Mesenchymal stem cell (in vitro differentiated cells and primary cell): ENCODE measurements around the gene ATG7.

Experiments used
- DNase-seq: peaks from one replicate; pipeline ENCODE4 v3.0.0-alpha.2; 2013
- H2AFZ ChIP-seq: one replicate; pipeline ENCODE4 v1.6.1; 2013; ENCODE audit warnings: low read depth, mild to moderate bottlenecking, control low read depth, inconsistent platforms, low read length, moderate library complexity
- H2AK5ac ChIP-seq: 2 replicates; pipeline ENCODE4 v1.6.1; 2013; ENCODE audit warnings: low read length, moderate library complexity, mild to moderate bottlenecking, inconsistent platforms; ENCODE audit not compliant: severe bottlenecking
- H2BK120ac ChIP-seq: one replicate; pipeline ENCODE4 v1.6.1; 2013; ENCODE audit warnings: low read depth, mild to moderate bottlenecking, inconsistent platforms, low read length, moderate library complexity
- H2BK12ac ChIP-seq, 2 experiments: one replicate each; pipeline ENCODE4 v1.6.1; 2013; ENCODE audit warnings: inconsistent platforms in 2 of 2, low read length in 2 of 2, mild to moderate bottlenecking in 2 of 2, moderate library complexity in 2 of 2, control low read depth in 1 of 2
- H2BK15ac ChIP-seq: one replicate; pipeline ENCODE4 v1.6.1; 2013; ENCODE audit warnings: mild to moderate bottlenecking, low read depth, inconsistent platforms; ENCODE audit not compliant: poor library complexity, severe bottlenecking
- H2BK5ac ChIP-seq: 2 replicates; pipeline ENCODE4 v1.6.1; 2013; ENCODE audit warnings: low read depth, mild to moderate bottlenecking, low read length, control low read depth, inconsistent platforms; ENCODE audit not compliant: poor library complexity, severe bottlenecking
- H3K14ac ChIP-seq, 2 experiments: one replicate each; pipeline ENCODE4 v1.6.1; 2013; ENCODE audit warnings: inconsistent platforms in 2 of 2, low read length in 2 of 2, control low read depth in 1 of 2, mild to moderate bottlenecking in 1 of 2, moderate library complexity in 1 of 2
- H3K18ac ChIP-seq, 2 experiments: one replicate each; pipeline ENCODE4 v1.6.1; 2013; ENCODE audit warnings: inconsistent platforms in 2 of 2, low read length in 2 of 2, control low read depth in 1 of 2, low read depth in 1 of 2, mild to moderate bottlenecking in 1 of 2
- H3K23ac ChIP-seq, 2 experiments: one replicate each; pipeline ENCODE4 v1.6.1; 2013; ENCODE audit warnings: inconsistent platforms in 2 of 2, low read length in 2 of 2, mild to moderate bottlenecking in 2 of 2, moderate library complexity in 2 of 2, control low read depth in 1 of 2
- H3K27ac ChIP-seq: 2 replicates; pipeline ENCODE4 v1.5.1; 2013; ENCODE audit warnings: mild to moderate bottlenecking, moderate library complexity, low read length, control low read depth, inconsistent platforms; ENCODE audit not compliant: poor library complexity, severe bottlenecking
- H3K27me3 ChIP-seq, 2 experiments: 2 replicates each; pipeline versions ENCODE4 v1.6.1 to v1.7.0; 2013; ENCODE audit warnings: low read length in 2 of 2, mild to moderate bottlenecking in 2 of 2, moderate library complexity in 2 of 2, control low read depth in 1 of 2, inconsistent platforms in 1 of 2; ENCODE audit not compliant: control insufficient read depth in 1 of 2, insufficient read depth in 1 of 2
- H3K36me3 ChIP-seq, 2 experiments: 2 replicates each; pipeline versions ENCODE4 v1.6.1 to v1.7.0; 2013; ENCODE audit warnings: low read length in 2 of 2, control low read depth in 1 of 2, inconsistent platforms in 1 of 2, low read depth in 1 of 2, mild to moderate bottlenecking in 1 of 2; ENCODE audit not compliant: insufficient read depth in 2 of 2, control insufficient read depth in 1 of 2
- H3K4ac ChIP-seq, 2 experiments: one replicate each; pipeline ENCODE4 v1.6.1; 2013; ENCODE audit warnings: inconsistent platforms in 2 of 2, low read length in 2 of 2, mild to moderate bottlenecking in 2 of 2, moderate library complexity in 2 of 2, control low read depth in 1 of 2, low read depth in 1 of 2
- H3K4me1 ChIP-seq: 2 replicates; pipeline ENCODE4 v1.6.1; 2013; ENCODE audit warnings: low read depth, low read length, control low read depth; ENCODE audit not compliant: control insufficient read depth, insufficient read depth
- H3K4me2 ChIP-seq: 2 replicates; pipeline ENCODE4 v1.6.1; 2013; ENCODE audit warnings: low read length, mild to moderate bottlenecking, inconsistent platforms; ENCODE audit not compliant: poor library complexity, severe bottlenecking
- H3K4me3 ChIP-seq, 2 experiments: 2 replicates each; pipeline versions ENCODE4 v1.5.1 to v1.7.0; 2013; ENCODE audit warnings: low read length in 2 of 2, mild to moderate bottlenecking in 2 of 2, control low read depth in 1 of 2, low read depth in 1 of 2; ENCODE audit not compliant: insufficient read depth in 1 of 2
- H3K79me1 ChIP-seq: replicated peaks from 2 replicates; pipeline ENCODE4 v1.6.1; 2013; ENCODE audit warnings: mild to moderate bottlenecking, control low read depth, low read length, inconsistent platforms; ENCODE audit not compliant: poor library complexity, severe bottlenecking
- H3K9ac ChIP-seq: 2 replicates; pipeline ENCODE4 v1.7.0; 2013; ENCODE audit warnings: mild to moderate bottlenecking, low read length, moderate library complexity
- H3K9me3 ChIP-seq: 2 replicates; pipeline ENCODE4 v1.7.0; 2013; ENCODE audit warnings: mild to moderate bottlenecking, low read length; ENCODE audit not compliant: control insufficient read depth
- H4K8ac ChIP-seq: one replicate; pipeline ENCODE4 v1.6.1; 2013; ENCODE audit warnings: inconsistent platforms, mild to moderate bottlenecking, low read length, moderate library complexity
- H4K91ac ChIP-seq: one replicate; pipeline ENCODE4 v1.6.1; 2013; ENCODE audit warnings: mild to moderate bottlenecking, low read length, inconsistent platforms
- WGBS: methylation state at CpG from one replicate; pipeline ENCODE4 v1.1.7; 2013; ENCODE audit warnings: mixed read lengths; 5-methylcytosine and 5-hydroxymethylcytosine counted together

Gene ATG7

GRCh38 chr3:11236588-11237461, 35.4 kb upstream of the ATG7 start:
- peak; percentile 50 for DNase-seq

DNA sequence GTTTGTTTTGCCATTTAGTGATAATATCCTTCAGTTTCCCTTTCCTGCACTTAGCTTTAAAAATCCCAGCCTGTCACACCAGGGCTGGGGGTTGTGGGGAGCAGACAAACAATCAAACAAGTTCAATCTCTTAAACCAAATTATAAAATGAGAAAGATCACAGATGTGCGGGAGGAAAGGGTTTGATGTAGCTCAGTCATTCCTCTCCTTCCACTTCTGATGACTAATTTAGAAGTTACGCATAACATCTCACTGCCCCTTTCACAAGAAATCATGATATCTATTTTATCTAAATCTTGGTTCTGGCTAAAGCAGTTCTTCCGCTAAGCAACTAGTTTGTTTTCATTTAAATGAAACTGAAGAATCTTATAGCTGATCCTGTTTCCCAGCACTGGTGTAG, 34.1 kb upstream of the ATG7 start:
- no peak overlapping the region for H3K4me3 ChIP-seq
- H4K8ac ChIP-seq = peak overlapping the region; percentile 69
- H2AK5ac ChIP-seq = peak overlapping the region; percentile 86
- H3K14ac ChIP-seq = no peak overlapping the region
- H3K18ac ChIP-seq = peak overlapping the region in 1 of 2 experiments; percentile 50
- no peak overlapping the region for H2BK15ac ChIP-seq
- H2BK120ac ChIP-seq = no peak overlapping the region
- peak overlapping the region in 1 of 2 experiments; percentile 37 for H3K4ac ChIP-seq
- peaks cover 10 to 17% of the 10 kb centered on the region in 2 experiments for H3K36me3 ChIP-seq
- no peak overlapping the region for H4K91ac ChIP-seq
- 14% methylated on average over 1 of the region's 3 CpGs for WGBS
- peak overlapping the region; percentile 91 for H3K27ac ChIP-seq
- H2BK12ac ChIP-seq = no peak overlapping the region
- peak overlapping the region; percentile 42 for H3K4me2 ChIP-seq
- no peak overlapping the region for H2BK5ac ChIP-seq
- H3K4me1 ChIP-seq = peaks cover 4% of the 10 kb centered on the region
- H3K79me1 ChIP-seq = peaks cover 23% of the 10 kb centered on the region
- H3K27me3 ChIP-seq = no peaks in the 10 kb centered on the region
- H3K9me3 ChIP-seq = peaks cover 8% of the 10 kb centered on the region
- DNase-seq = peak; percentile 87
- no peak overlapping the region for H2AFZ ChIP-seq
- no peak overlapping the region for H3K23ac ChIP-seq
- H3K9ac ChIP-seq = peak overlapping the region; percentile 63

More at GRCh38 chr3:11236588-11237461, 35.4 kb upstream of the ATG7 start:
- Histone ChIP-seq H2AFZ (no peak overlapping the region), H3K4me1 (peaks cover 4% of the 10 kb centered on the region), H3K14ac (no peak overlapping the region), H3K79me1 (peaks cover 18% of the 10 kb centered on the region), H3K4ac (no peak overlapping the region), H3K23ac (no peak overlapping the region), H2BK120ac (peak overlapping the region; percentile 27), H2AK5ac (no peak overlapping the region), H3K4me3 (no peak overlapping the region), H3K9ac (peak overlapping the region; percentile 73), H2BK12ac (no peak overlapping the region), H3K9me3 (peaks cover 8% of the 10 kb centered on the region), H3K27me3 (no peaks in the 10 kb centered on the region), H3K36me3 (peaks cover 7 to 26% of the 10 kb centered on the region in 2 experiments), H4K91ac (no peak overlapping the region), H3K27ac (no peak overlapping the region), H3K4me2 (no peak overlapping the region), H4K8ac (no peak overlapping the region), H2BK5ac (no peak overlapping the region), H2BK15ac (no peak overlapping the region), H3K18ac (no peak overlapping the region)
- WGBS = 70% methylated on average over 2 of the region's 8 CpGs

DNA sequence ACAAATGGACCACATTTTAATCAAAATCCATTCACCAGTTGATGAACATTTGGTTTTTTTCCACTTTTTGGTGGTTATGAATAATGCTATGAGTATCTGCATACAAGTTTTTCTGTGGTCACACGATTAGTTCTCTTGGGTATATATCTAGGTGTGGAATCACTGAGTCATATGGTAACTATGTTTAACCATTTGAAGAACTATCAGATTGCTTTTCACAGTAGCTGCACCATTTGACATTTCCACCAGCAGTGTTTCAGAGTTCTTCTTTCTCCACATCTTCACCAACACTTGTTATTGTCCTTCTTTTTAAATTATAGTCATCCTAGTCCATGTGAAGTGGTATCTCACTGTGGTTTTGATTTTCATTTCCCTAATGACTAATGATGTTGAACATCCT, 33.3 kb upstream of the ATG7 start:
- Histone ChIP-seq H2BK12ac (no peak overlapping the region), H3K9me3 (peaks cover 8% of the 10 kb centered on the region), H3K9ac (peak overlapping the region; percentile 63), H3K36me3 (peaks cover 11 to 12% of the 10 kb centered on the region in 2 experiments), H2BK15ac (no peak overlapping the region), H3K27ac (peak overlapping the region; percentile 91), H3K14ac (no peak overlapping the region), H4K8ac (no peak overlapping the region), H2BK120ac (no peak overlapping the region), H2BK5ac (no peak overlapping the region), H3K27me3 (no peaks in the 10 kb centered on the region), H3K79me1 (peaks cover 24% of the 10 kb centered on the region), H3K23ac (no peak overlapping the region), H3K4me3 (no peak overlapping the region), H4K91ac (no peak overlapping the region), H2AK5ac (no peak overlapping the region), H3K4ac (no peak overlapping the region), H3K18ac (no peak overlapping the region), H2AFZ (no peak overlapping the region), H3K4me1 (peaks cover 4% of the 10 kb centered on the region), H3K4me2 (no peak overlapping the region)
- peak; percentile 87 for DNase-seq
- 20% methylated on average over 1 of the region's 1 CpG for WGBS

GRCh38 chr3:11239796-11240195, 32.4 kb upstream of the ATG7 start:
- H2AFZ ChIP-seq = no peak overlapping the region
- no peak overlapping the region for H3K4me2 ChIP-seq
- H3K18ac ChIP-seq = no peak overlapping the region
- no peak for DNase-seq
- 91% methylated on average over 1 of the region's 1 CpG for WGBS
- no peak overlapping the region for H3K23ac ChIP-seq
- H3K9ac ChIP-seq = no peak overlapping the region
- H2BK5ac ChIP-seq = no peak overlapping the region
- H2BK15ac ChIP-seq = no peak overlapping the region
- no peak overlapping the region for H4K91ac ChIP-seq
- peaks cover 5% of the 10 kb centered on the region for H3K4me1 ChIP-seq
- peaks cover 7 to 11% of the 10 kb centered on the region in 2 experiments for H3K36me3 ChIP-seq
- H3K27ac ChIP-seq = no peak overlapping the region
- H3K79me1 ChIP-seq = peaks cover 27% of the 10 kb centered on the region
- no peak overlapping the region for H2AK5ac ChIP-seq
- H3K4me3 ChIP-seq = no peak overlapping the region
- no peak overlapping the region for H3K14ac ChIP-seq
- no peaks in the 10 kb centered on the region for H3K27me3 ChIP-seq
- no peak overlapping the region for H2BK120ac ChIP-seq
- no peak overlapping the region for H4K8ac ChIP-seq
- H2BK12ac ChIP-seq = no peak overlapping the region
- peaks cover 8% of the 10 kb centered on the region for H3K9me3 ChIP-seq
- no peak overlapping the region for H3K4ac ChIP-seq
